NCI-H1930 (cell line): Measurements from ENCODE around the gene INPP4B.
"Not testable (repeated sequence)": the region's sequence is repeated elsewhere in the genome, so short reads cannot be mapped to it uniquely, and the experiment has no call there.

Experiments
- DNase-seq, 2 experiments: peaks; one replicate each; lab custom pipeline; 2025; lab: John Stamatoyannopoulos, UW

Gene INPP4B

GRCh38 chr4:142408003-142408441 lies 438.1 kb downstream of the INPP4B start:
- no peak for DNase-seq

GRCh38 chr4:142407596-142407995 lies 438.5 kb downstream of the INPP4B start:
- DNase-seq: no peak

- no peak for DNase-seq
Observed at GRCh38 chr4:142406917-142407501, 439.1 kb downstream of the INPP4B start.

DNA sequence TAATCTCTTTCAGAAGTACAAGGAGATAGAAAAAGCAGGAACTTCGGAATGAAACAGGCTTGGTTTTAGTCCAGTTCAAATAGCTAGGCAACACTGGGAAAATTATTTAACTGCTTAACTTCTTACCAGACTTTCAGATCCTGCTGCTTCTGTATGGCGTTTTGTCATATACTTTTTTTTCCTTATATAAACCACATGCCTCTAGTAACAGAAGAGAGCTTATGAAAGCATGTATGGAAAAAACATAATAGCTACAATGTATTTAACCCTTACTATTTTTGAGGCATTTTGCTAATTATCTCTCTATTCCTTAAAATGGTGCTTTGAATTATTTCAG lies 439.6 kb downstream of the INPP4B start:
- no peak for DNase-seq

- no peak for DNase-seq
Observed at GRCh38 chr4:142405695-142406498, 440.2 kb downstream of the INPP4B start.

DNA sequence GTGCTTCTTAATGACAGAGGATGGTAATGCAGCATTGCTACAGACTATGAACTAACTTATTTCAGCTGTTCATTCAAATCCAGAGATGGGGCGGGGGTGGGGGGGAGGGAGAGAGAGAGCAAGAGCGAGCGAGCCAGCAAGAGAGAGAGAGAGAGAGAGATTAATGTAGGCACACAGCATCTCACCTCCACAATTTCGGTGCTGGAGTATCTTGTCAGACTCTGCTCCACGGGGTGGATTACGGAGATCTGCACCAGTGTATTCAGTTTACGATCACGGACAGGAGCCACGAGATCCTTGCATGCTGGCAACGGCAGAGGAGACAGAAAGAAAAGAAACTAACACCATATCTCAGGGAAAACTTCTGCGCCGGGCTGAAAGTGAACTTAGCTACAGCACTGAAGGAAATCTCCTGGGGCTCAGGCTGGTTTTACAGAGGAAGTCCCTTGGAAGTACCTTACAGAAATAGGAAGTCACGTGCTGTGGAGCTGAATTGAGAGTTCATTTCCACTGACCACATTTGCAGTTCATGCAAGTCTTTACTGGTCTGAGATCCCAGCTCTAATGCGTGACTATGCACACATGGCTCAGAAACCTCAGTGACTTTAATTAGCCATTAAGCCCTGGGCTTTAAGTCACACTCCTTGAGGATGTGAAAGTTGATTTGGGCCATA lies 440.9 kb downstream of the INPP4B start:
- DNase-seq: no peak

DNA sequence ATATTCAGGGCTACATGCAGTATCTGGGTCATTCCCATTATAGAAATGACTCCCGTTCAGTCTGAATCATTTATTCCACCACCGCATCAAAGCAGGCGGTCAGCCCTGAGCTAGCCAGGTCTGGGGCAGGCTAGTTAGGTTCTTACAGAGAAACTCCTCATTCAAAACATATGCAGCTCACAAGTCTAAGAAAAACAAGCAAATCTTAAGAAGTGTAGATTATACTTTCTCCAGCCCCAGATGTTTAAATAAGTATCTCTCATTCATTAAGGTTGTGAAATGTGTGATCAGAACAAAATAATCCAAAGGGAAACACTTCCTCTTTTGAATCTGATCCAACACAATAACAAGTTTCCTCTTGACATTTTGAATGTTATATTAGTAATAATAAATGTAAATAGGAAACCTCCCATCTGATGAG lies 441.9 kb downstream of the INPP4B start:
- DNase-seq: no peak

- no peak for DNase-seq
Observed at GRCh38 chr4:142402900-142403299, 443.2 kb downstream of the INPP4B start.

- no peak for DNase-seq
Observed at GRCh38 chr4:142402156-142402555, 443.9 kb downstream of the INPP4B start.

DNA sequence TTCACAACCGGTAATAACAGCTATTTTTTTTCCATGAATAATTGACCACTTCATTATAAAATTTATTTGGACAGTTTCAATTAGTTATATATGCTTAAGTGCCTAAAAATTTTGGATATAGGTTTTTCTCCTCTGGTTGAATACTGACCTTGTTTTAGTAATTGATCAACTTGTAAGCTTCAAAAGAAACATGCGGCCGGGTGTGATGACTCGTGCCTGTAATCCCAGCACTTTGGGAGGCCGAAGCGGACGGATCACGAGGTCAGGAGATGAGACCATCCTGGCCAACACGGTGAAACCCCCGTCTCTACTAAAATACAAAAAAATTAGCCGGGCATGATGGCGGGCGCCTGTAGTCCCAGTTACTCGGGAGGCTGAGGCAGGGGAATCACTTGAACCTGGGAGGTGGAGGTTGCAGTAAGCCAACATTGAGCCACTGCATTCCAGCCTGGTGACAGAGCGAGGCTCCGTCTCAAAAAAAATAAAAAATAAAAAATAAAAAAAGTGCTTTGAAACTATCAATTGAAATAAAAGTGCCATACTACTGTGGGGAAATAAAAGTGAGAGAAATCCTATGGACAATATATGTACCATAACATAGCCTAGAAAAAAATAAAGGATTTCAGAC lies 448.6 kb downstream of the INPP4B start:
- DNase-seq: not testable (repeated sequence)

- no peak for DNase-seq
Observed at GRCh38 chr4:142396279-142396678, 449.8 kb downstream of the INPP4B start.

DNA sequence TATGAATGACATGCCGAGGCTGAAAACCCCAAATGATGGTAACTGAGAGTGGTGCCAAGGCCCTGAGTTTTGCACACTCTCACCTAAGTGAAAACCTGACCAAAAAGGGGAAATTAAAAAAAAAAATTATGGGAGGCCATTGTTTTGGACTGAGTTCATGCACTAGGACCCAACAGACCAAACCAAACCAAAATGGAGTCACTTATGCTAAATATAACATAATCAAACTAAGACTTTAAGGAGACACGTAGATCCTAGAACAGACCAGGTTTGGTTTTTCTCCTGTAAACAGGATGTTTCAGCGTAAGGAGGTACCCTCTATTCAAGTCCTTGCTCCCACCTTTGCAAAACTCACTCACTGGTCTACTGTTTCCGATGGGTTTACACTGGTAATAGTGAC lies 453.0 kb downstream of the INPP4B start:
- DNase-seq: no peak

DNA sequence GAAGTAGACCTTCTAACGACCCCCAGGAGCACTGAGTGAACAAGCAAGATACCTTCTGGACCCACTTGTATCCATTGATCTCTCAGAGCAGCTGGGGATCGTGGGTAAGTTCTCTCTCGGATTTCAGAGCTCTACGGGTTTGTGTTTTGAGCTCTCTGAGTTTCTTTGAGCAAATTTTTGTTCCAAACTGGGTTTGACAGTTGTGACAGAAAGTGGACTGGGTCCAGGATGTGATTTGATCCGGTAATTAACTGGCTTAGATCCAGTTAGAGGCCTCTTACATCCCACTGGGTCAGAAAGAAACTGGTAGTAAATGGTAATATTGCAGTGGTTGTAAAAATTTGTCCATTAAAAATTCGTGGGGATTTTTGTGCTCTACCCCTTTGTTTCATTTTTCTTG lies 459.2 kb downstream of the INPP4B start:
- no peak for DNase-seq

DNA sequence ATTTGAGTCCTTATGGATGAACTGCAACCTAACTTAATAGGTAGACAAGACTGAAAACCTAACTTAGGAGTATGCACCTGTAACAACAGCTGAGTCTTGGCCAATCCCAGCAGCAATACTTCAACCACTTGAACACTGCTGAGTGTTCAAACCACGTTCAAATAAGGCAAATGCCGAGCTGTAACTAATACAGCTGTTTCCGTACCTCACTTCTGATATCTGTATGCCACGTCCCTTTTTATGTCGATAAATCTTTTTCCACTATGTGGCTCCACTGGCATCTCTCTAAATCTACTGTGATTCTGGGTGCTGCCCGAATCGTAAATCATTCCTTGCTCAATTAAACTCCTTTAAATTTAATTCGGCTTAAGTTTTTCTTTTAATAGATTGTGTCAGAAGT lies 459.7 kb downstream of the INPP4B start:
- no peak for DNase-seq

GRCh38 chr4:142383800-142384470 lies 462.2 kb downstream of the INPP4B start:
- DNase-seq: no peak

DNA sequence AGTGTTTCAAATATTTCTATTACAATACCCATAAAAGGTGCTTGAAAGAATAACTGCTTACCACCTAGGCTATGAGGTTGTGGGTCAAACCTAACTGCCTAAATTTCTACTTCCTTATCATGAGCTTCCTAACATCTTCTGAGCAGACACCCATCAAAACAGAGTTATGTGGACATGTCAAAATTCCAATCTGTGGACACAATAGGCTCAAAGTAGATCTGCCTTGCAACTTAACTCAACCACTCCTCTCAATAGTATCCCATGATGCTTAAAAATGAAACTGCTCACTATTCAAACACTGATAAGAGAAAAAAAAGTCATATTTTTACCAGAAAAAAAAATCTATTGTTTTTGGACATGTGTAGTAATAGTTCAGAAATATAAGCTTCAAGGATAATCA lies 462.7 kb downstream of the INPP4B start:
- no peak for DNase-seq

GRCh38 chr4:142380052-142380602 lies 466.0 kb downstream of the INPP4B start:
- no peak for DNase-seq

DNA sequence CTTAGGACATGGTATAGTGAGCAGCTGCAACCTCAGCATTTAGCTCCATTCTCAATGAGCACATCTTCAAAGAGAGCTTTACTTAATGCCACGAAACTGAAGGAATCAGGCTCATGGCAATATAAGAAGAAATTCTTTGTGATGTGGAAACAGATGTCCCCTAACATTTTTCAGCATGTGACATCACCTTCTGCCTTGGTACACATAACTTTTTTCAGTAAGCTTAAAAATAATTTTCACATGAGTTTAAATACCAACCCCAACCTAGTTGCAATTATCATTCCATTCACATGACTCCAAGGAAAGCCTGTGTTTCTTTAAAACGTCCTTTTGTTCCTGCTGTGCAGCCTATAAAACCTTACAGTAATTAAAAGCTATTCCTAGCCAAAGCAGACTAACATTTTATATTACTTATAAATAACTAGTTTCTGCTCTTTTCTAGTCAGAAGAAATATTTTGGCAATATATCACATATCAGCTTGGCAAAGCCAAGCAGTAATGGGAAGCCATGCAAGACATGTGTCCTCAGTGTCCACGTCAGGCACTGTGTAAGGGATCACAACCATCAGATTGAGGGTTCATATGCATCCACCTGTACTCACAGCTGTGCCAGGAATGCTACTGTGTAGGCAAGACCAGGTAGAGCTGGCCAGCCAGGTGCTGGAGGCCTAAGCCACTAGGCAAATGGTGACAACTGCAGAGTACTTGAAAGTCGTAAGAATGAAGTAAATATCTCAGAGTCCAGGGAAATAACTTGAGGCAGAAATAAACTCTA lies 466.6 kb downstream of the INPP4B start:
- DNase-seq: no peak

GRCh38 chr4:142378179-142378578 lies 467.9 kb downstream of the INPP4B start:
- DNase-seq: no peak

GRCh38 chr4:142377342-142378091 lies 468.6 kb downstream of the INPP4B start:
- DNase-seq: no peak
